PC-3 (cell line): Measurements from ENCODE around the gene GDF2.

Source experiments
- EZH2 ChIP-seq: fragments of 300-600 bp; sonication (generic); IDR thresholded peaks from one replicate; pipeline ENCODE4 v1.6.1; 2017; ENCODE audit warnings: antibody characterized with exemption, mild to moderate bottlenecking, low read length; ENCODE audit not compliant: unreplicated experiment
- EZH2phosphoT487 ChIP-seq: fragments of 300-600 bp; sonication (generic); IDR thresholded peaks from 2 replicates; pipeline ENCODE4 v1.6.1; 2018; ENCODE audit warnings: mild to moderate bottlenecking, antibody characterized with exemption, low read length, borderline replicate concordance
- TF ChIP-seq, protein P1 (sequence below): fragments of 300-600 bp; sonication (generic); conservative IDR thresholded peaks from 2 replicates; pipeline ENCODE4 v1.5.1; 2017; ENCODE audit warnings: antibody characterized with exemption, low read depth, mild to moderate bottlenecking, low read length

DNA sequence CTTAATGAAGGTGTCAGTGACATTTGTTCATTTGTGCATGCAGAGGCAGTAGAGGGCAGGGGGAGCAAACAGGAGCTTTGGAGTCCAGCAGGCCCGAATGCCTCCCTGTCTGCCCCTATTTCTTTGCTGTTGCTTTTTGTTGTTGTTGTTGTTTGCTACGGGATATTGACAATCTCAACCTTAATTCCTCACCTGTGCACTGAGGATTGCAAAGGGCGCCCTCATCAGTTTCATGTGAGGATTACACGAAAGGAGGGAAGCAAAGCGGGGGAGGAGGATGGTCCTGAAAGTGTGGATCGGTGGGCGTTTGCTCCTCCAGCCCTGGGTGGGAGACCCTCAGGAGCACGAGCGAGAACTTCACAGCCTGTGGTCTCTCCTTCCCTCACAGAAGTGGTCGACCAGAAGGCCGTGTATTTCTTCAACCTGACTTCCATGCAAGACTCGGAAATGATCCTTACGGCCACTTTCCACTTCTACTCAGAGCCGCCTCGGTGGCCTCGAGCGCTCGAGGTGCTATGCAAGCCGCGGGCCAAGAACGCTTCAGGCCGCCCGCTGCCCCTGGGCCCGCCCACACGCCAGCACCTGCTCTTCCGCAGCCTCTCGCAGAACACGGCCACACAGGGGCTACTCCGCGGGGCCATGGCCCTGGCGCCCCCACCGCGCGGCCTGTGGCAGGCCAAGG, 12.7 kb upstream of the GDF2 start:
- TF ChIP-seq, protein P1, sequence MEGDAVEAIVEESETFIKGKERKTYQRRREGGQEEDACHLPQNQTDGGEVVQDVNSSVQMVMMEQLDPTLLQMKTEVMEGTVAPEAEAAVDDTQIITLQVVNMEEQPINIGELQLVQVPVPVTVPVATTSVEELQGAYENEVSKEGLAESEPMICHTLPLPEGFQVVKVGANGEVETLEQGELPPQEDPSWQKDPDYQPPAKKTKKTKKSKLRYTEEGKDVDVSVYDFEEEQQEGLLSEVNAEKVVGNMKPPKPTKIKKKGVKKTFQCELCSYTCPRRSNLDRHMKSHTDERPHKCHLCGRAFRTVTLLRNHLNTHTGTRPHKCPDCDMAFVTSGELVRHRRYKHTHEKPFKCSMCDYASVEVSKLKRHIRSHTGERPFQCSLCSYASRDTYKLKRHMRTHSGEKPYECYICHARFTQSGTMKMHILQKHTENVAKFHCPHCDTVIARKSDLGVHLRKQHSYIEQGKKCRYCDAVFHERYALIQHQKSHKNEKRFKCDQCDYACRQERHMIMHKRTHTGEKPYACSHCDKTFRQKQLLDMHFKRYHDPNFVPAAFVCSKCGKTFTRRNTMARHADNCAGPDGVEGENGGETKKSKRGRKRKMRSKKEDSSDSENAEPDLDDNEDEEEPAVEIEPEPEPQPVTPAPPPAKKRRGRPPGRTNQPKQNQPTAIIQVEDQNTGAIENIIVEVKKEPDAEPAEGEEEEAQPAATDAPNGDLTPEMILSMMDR, result peak; percentile 57
- TF ChIP-seq EZH2phosphoT487 (no peak), EZH2 (no peak)
